ENCODE measurements around the gene TRAPPC5.

DNA sequence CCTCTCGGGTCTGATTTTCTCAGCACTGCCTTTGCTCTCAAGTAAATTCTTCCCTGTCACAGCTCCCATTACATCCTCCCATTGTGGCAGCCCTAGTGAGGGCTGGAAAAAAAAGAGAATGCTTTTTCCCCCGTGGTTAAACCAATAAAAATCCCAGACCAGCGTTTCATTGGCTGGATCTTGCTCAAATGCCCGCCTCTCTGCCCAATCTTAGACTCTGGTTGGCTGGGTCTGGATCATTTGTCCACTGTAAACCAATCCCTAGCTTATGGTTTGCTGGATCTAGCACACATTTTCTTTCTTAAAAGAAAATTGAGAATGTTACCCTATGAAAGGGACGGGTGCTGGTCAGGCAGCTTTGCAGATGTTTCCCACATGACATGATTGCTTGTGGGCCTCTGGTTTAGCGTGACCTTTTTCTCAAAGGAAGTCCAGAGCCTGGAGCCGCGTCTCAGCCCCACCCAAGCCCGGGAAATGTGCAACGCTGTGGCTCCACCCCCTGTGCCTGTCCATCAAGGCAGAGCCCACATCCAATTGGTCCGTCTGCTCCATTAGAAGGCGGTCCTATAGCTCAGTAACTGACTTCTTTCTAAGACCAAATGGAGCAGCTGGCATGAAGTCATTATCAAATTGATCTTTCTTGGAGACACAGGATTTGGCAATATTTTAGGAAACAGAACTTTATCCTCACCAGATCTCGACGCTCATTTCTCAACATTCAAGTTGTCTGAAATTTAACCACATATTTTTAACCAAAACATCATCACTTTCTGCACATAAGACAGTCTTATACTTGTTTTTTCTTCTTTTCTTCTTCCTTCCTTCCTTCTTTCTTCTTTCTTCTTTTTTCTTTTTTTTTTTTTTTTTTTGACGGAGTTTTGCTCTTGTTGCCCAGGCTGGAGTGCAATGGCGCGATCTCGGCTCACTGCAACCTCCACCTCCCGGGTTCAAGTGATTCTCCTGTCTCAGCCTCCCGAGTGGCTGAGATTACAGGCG lies 6.3 kb upstream of the TRAPPC5 start:
- no peak for TF ChIP-seq POLR2A (IDR thresholded peaks at IDR 0.05)
- TF ChIP-seq, protein P1, sequence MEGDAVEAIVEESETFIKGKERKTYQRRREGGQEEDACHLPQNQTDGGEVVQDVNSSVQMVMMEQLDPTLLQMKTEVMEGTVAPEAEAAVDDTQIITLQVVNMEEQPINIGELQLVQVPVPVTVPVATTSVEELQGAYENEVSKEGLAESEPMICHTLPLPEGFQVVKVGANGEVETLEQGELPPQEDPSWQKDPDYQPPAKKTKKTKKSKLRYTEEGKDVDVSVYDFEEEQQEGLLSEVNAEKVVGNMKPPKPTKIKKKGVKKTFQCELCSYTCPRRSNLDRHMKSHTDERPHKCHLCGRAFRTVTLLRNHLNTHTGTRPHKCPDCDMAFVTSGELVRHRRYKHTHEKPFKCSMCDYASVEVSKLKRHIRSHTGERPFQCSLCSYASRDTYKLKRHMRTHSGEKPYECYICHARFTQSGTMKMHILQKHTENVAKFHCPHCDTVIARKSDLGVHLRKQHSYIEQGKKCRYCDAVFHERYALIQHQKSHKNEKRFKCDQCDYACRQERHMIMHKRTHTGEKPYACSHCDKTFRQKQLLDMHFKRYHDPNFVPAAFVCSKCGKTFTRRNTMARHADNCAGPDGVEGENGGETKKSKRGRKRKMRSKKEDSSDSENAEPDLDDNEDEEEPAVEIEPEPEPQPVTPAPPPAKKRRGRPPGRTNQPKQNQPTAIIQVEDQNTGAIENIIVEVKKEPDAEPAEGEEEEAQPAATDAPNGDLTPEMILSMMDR (IDR thresholded peaks at IDR 0.05) = no peak
